HG02678 (cell line): ENCODE measurements around the gene GIMD1.
"Not testable (repeated sequence)": the region's sequence is repeated elsewhere in the genome, so short reads cannot be mapped to it uniquely, and the experiment has no call there.

ENCODE experiments used
- ATAC-seq: cut with Tn5 transposase; IDR thresholded peaks from one replicate; pipeline ENCODE4 v1.9.1; 2021; ENCODE audit warnings: mild to moderate bottlenecking, moderate library complexity; ENCODE audit not compliant: unreplicated experiment

Gene GIMD1

GRCh38 chr4:106353786-106354185 is 14.8 kb downstream of the GIMD1 start:
- ATAC-seq = no peak

GRCh38 chr4:106351016-106351415 is 17.6 kb downstream of the GIMD1 start:
- no peak for ATAC-seq

- ATAC-seq = no peak
Measured at GRCh38 chr4:106347167-106347566, 21.4 kb downstream of the GIMD1 start.

- ATAC-seq = no peak
Measured at GRCh38 chr4:106344647-106344970, 24.0 kb downstream of the GIMD1 start.

DNA sequence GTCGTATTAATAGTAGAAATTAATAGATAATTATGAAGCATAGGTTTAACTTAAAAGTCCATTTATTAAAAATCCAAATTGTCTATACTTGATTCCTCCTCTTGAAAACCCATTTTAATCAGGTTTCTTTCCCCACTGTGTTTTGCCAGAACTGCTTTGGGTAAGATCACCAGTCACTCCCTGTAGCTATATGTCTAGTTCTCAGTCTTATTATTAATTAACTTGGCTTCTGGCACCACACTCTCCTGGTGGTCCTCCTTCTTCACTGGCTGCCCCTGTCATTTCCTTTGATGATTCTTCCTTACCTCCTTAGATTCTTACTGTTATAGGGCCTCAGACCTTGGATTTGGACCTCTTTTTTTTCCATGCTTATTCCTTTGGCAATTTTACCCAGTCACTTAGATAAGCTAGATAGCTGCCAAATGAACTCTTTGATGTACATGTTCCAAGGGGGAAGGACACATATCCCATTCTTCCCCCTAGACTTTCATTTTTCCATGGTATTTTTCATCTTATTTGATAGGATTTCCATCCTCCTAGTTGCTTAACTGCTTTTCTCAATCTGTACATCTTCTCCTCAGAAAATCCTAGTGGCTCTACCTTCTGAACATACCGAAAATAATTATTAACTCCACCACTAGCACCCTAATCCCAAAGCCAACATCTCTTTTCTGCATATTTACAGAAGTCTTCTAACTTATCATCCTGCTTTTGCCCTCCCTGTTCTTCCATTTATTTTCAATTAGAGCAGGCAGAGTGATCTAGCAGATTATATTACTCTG is 24.5 kb downstream of the GIMD1 start:
- no peak for ATAC-seq

GRCh38 chr4:106340774-106341173 is 27.8 kb downstream of the GIMD1 start:
- ATAC-seq = no peak

DNA sequence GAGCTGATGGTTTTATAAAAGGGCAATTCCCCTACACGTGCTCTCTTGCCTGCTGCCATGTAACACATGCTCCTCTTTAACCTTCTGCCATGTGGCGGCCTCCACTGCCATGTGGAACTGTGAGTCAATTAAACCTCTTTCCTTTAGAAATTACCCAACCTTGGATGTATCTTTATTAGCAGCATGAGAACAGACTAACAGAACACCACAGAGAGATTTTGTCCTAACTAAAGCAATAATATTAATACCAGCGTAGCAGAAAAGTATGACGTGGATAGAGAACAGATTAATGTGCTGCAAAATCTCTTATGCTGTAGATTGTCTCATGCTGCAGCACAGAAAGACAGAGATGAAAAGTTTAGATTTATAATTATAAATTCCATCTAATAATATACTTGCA is 29.1 kb downstream of the GIMD1 start:
- ATAC-seq = no peak

DNA sequence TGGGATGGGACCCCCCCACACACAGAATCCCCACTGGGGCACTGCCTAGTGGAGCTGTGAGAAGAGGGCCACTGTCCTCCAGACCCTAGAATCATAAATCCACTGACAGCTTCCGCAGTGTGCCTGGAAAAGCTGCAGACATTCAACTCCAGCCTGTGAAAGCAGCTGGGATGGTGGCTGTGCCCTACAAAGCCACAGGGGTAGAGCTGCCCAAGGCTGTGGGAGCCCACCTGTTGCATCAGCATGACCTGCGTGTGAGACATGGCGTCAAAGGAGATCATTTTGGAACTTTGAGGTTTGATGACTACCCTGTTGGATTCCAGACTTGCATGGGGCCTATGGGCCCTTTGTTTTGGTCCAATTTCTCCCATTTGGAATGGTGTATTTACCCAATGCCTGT is 29.9 kb downstream of the GIMD1 start:
- no peak for ATAC-seq

GRCh38 chr4:106337916-106338315 is 30.7 kb downstream of the GIMD1 start:
- ATAC-seq = no peak

- ATAC-seq = no peak
Measured at GRCh38 chr4:106336618-106337017, 32.0 kb downstream of the GIMD1 start.

GRCh38 chr4:106334741-106335470 is 33.7 kb downstream of the GIMD1 start:
- no peak for ATAC-seq

GRCh38 chr4:106333186-106333585 is 35.4 kb downstream of the GIMD1 start:
- ATAC-seq = no peak

DNA sequence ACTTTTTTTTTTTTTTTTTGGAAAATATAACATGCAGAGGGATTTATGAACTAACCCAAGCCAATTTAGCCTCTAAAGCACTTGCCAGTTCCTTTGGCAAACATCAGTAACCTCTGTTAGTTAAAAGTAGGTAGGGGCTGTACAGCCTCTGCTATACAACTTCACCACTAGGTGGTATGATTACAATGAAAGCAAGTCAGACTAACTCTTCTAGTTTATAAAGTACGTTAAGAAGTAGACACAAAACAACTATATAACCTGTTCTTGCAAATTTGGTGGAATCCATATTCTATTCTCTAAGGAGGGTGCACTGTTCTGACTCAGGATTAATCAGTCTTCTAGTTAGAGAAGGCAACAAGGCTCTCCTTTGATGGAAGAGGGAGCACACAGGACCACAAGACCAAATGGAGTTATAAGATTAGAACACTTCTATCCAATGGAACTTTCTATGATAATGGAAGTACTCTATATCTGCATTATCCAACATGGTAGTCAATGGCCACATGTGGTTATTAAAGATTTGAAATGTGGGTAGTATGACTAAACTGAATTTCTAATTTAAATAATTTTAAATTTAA is 39.4 kb downstream of the GIMD1 start:
- ATAC-seq = peak; percentile 86

DNA sequence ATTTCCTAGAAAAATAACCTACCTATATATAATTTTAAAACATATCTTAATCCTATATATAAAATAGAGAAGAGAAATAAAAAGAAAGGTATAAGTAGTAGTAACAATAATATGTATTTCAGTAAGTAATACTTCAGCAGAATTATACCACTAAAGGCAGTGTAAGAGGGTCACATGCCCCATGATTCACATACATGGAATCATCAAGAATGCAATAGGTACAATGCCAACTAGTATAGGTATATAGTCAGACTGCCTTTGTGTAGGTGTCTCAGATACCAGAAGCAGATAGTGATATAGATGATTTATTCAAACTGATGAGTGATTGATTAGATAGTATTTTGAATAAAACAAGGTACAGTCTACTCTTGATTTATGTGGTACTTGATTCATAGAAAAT is 42.8 kb downstream of the GIMD1 start:
- no peak for ATAC-seq

DNA sequence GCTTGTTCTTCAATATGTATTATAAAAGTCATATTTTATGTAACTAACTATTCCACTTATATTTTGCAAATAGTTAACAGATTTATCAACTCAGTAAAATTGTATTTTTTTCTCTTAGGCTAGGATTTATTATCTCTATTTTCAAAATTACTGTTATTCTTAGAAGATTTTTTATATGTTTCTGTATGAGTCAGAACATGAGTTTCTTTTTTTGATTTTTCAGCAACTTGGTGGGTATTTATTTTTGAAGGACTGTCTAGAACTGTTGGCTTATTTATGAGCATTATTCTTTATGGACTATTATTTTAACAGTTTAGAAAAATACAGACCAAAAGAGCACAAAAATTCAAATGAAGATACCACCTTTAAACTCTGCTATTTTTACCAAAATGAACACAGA is 45.5 kb downstream of the GIMD1 start:
- no peak for ATAC-seq

DNA sequence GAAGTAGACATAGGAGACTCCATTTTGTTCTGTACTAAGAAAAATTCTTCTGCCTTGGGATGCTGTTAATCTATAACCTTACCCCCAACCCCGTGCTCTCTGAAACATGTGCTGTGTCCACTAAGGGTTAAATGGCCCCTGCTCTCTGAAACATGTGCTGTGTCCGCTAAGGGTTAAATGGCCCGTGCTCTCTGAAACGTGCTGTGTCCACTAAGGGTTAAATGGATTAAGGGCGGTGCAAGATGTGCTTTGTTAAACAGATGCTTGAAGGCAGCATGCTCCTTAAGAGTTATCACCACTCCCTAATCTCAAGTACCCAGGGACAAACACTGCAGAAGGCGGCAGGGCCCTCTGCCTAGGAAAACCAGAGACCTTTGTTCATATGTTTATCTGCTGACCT is 46.8 kb downstream of the GIMD1 start:
- not testable (repeated sequence) for ATAC-seq

DNA sequence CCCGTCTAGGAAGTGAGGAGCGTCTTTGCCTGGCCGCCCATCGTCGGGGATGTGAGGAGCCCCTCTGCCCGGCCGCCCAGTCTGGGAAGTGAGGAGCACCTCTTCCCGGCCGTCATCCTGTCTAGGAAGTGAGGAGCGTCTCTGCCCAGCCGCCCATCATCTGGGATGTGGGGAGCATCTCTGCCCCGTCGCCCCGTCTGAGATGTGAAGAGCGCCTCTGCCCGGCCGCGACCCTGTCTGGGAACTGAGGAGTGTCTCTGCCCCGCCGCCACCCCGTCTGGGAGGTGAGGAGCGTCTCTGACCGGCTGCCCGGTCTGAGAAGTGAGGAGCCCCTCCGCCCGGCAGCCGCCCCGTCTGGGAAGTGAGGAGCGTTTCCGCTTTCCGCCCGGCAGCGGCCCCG is 47.4 kb downstream of the GIMD1 start:
- ATAC-seq = not testable (repeated sequence)

DNA sequence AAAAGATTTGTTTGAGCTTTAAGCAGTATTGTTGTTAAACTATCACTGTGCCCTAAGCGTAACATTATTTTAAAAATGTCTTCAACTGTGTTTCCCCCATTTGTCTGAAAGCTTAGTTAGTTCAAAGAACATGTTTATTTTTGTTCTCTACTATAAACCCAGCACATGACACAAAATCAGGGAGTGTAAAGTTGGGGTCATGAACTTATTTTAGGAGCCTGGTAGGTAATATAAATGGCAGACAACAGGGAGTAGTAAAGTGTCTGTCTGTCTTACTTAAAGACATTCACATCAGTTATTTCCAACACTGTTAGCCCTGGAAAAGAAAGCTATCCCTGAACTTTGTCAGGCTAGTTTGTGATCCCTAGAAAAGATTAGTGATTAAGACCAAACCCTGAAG is 48.3 kb downstream of the GIMD1 start:
- no peak for ATAC-seq

GRCh38 chr4:106318511-106318910 is 50.1 kb downstream of the GIMD1 start:
- ATAC-seq = no peak

GRCh38 chr4:106317815-106318214 is 50.8 kb downstream of the GIMD1 start:
- no peak for ATAC-seq

GRCh38 chr4:106316773-106317409 is 51.7 kb downstream of the GIMD1 start:
- ATAC-seq = no peak
